ENCODE data around the gene SRGN.

The SRGN gene

GRCh38 chr10:69070951-69071350 lies 17.0 kb upstream of the SRGN start:
- TF ChIP-seq GATA3 (IDR thresholded peaks at IDR 0.05; ENCODE audit: low read depth, low read length): no peak
- TF ChIP-seq GATA2 (IDR thresholded peaks at IDR 0.05; ENCODE audit: low read depth, low read length): no peak

- TF ChIP-seq GATA3 (IDR thresholded peaks at IDR 0.05; ENCODE audit: low read depth, low read length): no peak
- no peak for TF ChIP-seq GATA2 (IDR thresholded peaks at IDR 0.05; ENCODE audit: low read depth, low read length)
Measured at GRCh38 chr10:69071610-69072009, 16.3 kb upstream of the SRGN start.

GRCh38 chr10:69073026-69073425 lies 14.9 kb upstream of the SRGN start:
- no peak for TF ChIP-seq GATA3 (IDR thresholded peaks at IDR 0.05; ENCODE audit: low read depth, low read length)
- no peak for TF ChIP-seq GATA2 (IDR thresholded peaks at IDR 0.05; ENCODE audit: low read depth, low read length)

- TF ChIP-seq GATA2 (IDR thresholded peaks at IDR 0.05; ENCODE audit: low read depth, low read length) (no peak), GATA3 (IDR thresholded peaks at IDR 0.05; ENCODE audit: low read depth, low read length) (no peak)
Measured at GRCh38 chr10:69073736-69074364, 14.1 kb upstream of the SRGN start.

- TF ChIP-seq GATA3 (IDR thresholded peaks at IDR 0.05; ENCODE audit: low read depth, low read length) (no peak), GATA2 (IDR thresholded peaks at IDR 0.05; ENCODE audit: low read depth, low read length) (no peak)
Measured at GRCh38 chr10:69074532-69074931, 13.4 kb upstream of the SRGN start.

- TF ChIP-seq GATA3 (IDR thresholded peaks at IDR 0.05; ENCODE audit: low read depth, low read length): no peak
- no peak for TF ChIP-seq GATA2 (IDR thresholded peaks at IDR 0.05; ENCODE audit: low read depth, low read length)
Measured at GRCh38 chr10:69075431-69075830, 12.5 kb upstream of the SRGN start.

GRCh38 chr10:69078311-69078710 lies 9.6 kb upstream of the SRGN start:
- no peak for TF ChIP-seq GATA2 (IDR thresholded peaks at IDR 0.05; ENCODE audit: low read depth, low read length)
- no peak for TF ChIP-seq GATA3 (IDR thresholded peaks at IDR 0.05; ENCODE audit: low read depth, low read length)

- TF ChIP-seq GATA2 (IDR thresholded peaks at IDR 0.05; ENCODE audit: low read depth, low read length) (no peak), GATA3 (IDR thresholded peaks at IDR 0.05; ENCODE audit: low read depth, low read length) (no peak)
Measured at GRCh38 chr10:69080226-69080625, 7.7 kb upstream of the SRGN start.

GRCh38 chr10:69086001-69086509 lies 1.8 kb upstream of the SRGN start:
- TF ChIP-seq GATA2 (IDR thresholded peaks at IDR 0.05; ENCODE audit: low read depth, low read length) (no peak), GATA3 (IDR thresholded peaks at IDR 0.05; ENCODE audit: low read depth, low read length) (no peak)

- TF ChIP-seq GATA2 (IDR thresholded peaks at IDR 0.05; ENCODE audit: low read depth, low read length) (no peak), GATA3 (IDR thresholded peaks at IDR 0.05; ENCODE audit: low read depth, low read length) (no peak)
Measured at GRCh38 chr10:69088471-69088769, 517 bp downstream of the SRGN start.

- TF ChIP-seq GATA3 (IDR thresholded peaks at IDR 0.05; ENCODE audit: low read depth, low read length) (no peak), GATA2 (IDR thresholded peaks at IDR 0.05; ENCODE audit: low read depth, low read length) (no peak)
Measured at GRCh38 chr10:69088801-69089501, 1.0 kb downstream of the SRGN start.

GRCh38 chr10:69089638-69090599 lies 2.0 kb downstream of the SRGN start:
- no peak for TF ChIP-seq GATA2 (IDR thresholded peaks at IDR 0.05; ENCODE audit: low read depth, low read length)
- no peak for TF ChIP-seq GATA3 (IDR thresholded peaks at IDR 0.05; ENCODE audit: low read depth, low read length)

GRCh38 chr10:69090685-69091084 lies 2.8 kb downstream of the SRGN start:
- TF ChIP-seq GATA2 (IDR thresholded peaks at IDR 0.05; ENCODE audit: low read depth, low read length): no peak
- TF ChIP-seq GATA3 (IDR thresholded peaks at IDR 0.05; ENCODE audit: low read depth, low read length): no peak

- TF ChIP-seq GATA2 (IDR thresholded peaks at IDR 0.05; ENCODE audit: low read depth, low read length) (no peak), GATA3 (IDR thresholded peaks at IDR 0.05; ENCODE audit: low read depth, low read length) (no peak)
Measured at GRCh38 chr10:69091143-69091651, 3.3 kb downstream of the SRGN start.
